Pancreas (tissue), 10 donors: ENCODE results near the gene GABARAP. TPM values are rescaled to one million over a fixed set of nuclear protein-coding genes. Genes with fewer than 3 reads are reported as not detected.
A peak's percentile ranks its signal among the peaks of the same experiment; 100 is the strongest.

Experiments
- ATAC-seq, 4 donors: fragments of 200-7000 bp; cut with Tn5 transposase; one replicate each; pipeline versions ENCODE4 v1.8.0 to v1.9.1; 2020; ENCODE audit warnings: mild to moderate bottlenecking in 4 of 4, moderate library complexity in 4 of 4
- DNase-seq, 6 donors: peaks; one replicate each; pipeline ENCODE4 v3.0.0-alpha.2; 2020
- FAIRE-seq: peaks from 2 replicates; lab custom pipeline; 2012; peaks lifted over from hg19 to GRCh38; lab: Jason Lieb, UNC
- H3K27ac ChIP-seq, 4 donors: fragments of 200-600 bp; sonication (generic); 1 replicate in 3 of 4; 2 replicates in 1 of 4; pipeline versions ENCODE4 v1.5.0 to v1.8.0; 2020
- H3K27me3 ChIP-seq, 4 donors: fragments of 200-600 bp; one replicate each; pipeline ENCODE4 v1.8.0; 2021
- H3K36me3 ChIP-seq, 3 donors: fragments of 200-600 bp; sonication (generic) in 1 of 3; one replicate each; pipeline versions ENCODE4 v1.5.0 to v1.8.0; 2020 to 2021
- H3K4me1 ChIP-seq, 3 donors: fragments of 200-600 bp; one replicate each; pipeline ENCODE4 v1.8.0; 2021
- H3K4me3 ChIP-seq, 4 donors: fragments of 200-600 bp; sonication (generic) in 2 of 4; one replicate each; pipeline versions ENCODE4 v1.5.0 to v1.8.0; 2020 to 2021
- H3K9me3 ChIP-seq, 4 donors: fragments of 200-600 bp; one replicate each; pipeline ENCODE4 v1.8.0; 2021
- CTCF ChIP-seq, 4 donors: fragments of 200-600 bp; sonication (generic) in 3 of 4; IDR thresholded peaks; one replicate each; pipeline versions ENCODE4 v1.5.0 to v1.8.0; 2021; ENCODE audit warnings: antibody characterized with exemption in 4 of 4
- WGBS, 2 donors: extraction: QIAGEN DNeasy Blood & Tissue Kit; methylation state at CpG; one replicate each; pipeline ENCODE4 v1.1.7; 2013; 5-methylcytosine and 5-hydroxymethylcytosine counted together
- intact Hi-C, 3 donors: fragments of 100-400 bp; cut with DNase I; formaldehyde crosslinking; loops; one replicate each; pipeline versions ENCODE4 v1.11.1 to v1.14.2; 2022
- polyA plus RNA-seq, 2 donors: library from polyadenylated mRNA; stranded (reverse); fragments of 200-250 nt; gene quantifications; one replicate each; pipeline ENCODE4 v1.2.3, GENCODE V29; 2013
- total RNA-seq, 6 donors: library from RNA; stranded (reverse); fragmentation: NEBNext Ultra II Directional in 4 of 6; extraction: Animal tissue kit (Norgen Biotek cat#: 25700) in 4 of 6; gene quantifications; one replicate each; pipeline versions ENCODE4 v1.2.1 to v1.2.4, GENCODE V29; 2021 to 2023
- donor health status: healthy with polysubstance abuse.
- donor health status: DM: no; HTN: no; CAD: no; lungs with moderate emphysema.
- donor health status: DM: no; HTN: no; CAD: no.
- donor health status: control.
- donor health status: control.
- donor health status: Bipolar disorder and iron deficiency.
- donor health status: DM: yes; HTN: yes; CAD: no.
- donor health status: DM: no; HTN: no; CAD: no.
- donor health status: DM: no; HTN: no; CAD: no.
- donor health status: DM: yes; HTN: yes; CAD: no.

The GABARAP gene
- total and polyA plus RNA-seq, 8 donors, result 231 to 639 (median 312) TPM

GRCh38 chr17:7216242-7217112, 25.8 kb downstream of the GABARAP start:
- DNase-seq (peak in 2 of 6 donors; percentile 36 to 50), FAIRE-seq (no peak), ATAC-seq (no peak)
- peaks cover 0 to 5% (median 0%) of the 10 kb centered on the region in 3 donors for H3K36me3 ChIP-seq
- intact Hi-C loops, result no loop called here
- H3K4me3 ChIP-seq, result peak overlapping the region in 1 of 4 donors; percentile 32
- no peaks in the 10 kb centered on the region for H3K9me3 ChIP-seq
- WGBS, 2 donors, result 36 to 43% methylated on average over 7 of the region's 7 CpGs
- peak overlapping the region in 1 of 4 donors; percentile 17 for H3K27ac ChIP-seq
- H3K4me1 ChIP-seq, result peaks cover 4 to 15% (median 8%) of the 10 kb centered on the region in 3 donors
- no peak for TF ChIP-seq CTCF (IDR thresholded peaks at IDR 0.05)
- no peaks in the 10 kb centered on the region for H3K27me3 ChIP-seq

GRCh38 chr17:7215652-7216180, 26.5 kb downstream of the GABARAP start:
- H3K27ac ChIP-seq, result no peak overlapping the region
- TF ChIP-seq CTCF (IDR thresholded peaks at IDR 0.05), result no peak
- no peak overlapping the region for H3K4me3 ChIP-seq
- intact Hi-C loops, result no loop called here
- ATAC-seq (no peak), FAIRE-seq (no peak), DNase-seq (peak in 1 of 6 donors; percentile 60)
- H3K9me3 ChIP-seq, result no peaks in the 10 kb centered on the region
- no peaks in the 10 kb centered on the region for H3K27me3 ChIP-seq
- peaks cover 0 to 7% (median under 1%) of the 10 kb centered on the region in 3 donors for H3K4me1 ChIP-seq
- WGBS, 2 donors, result 30 to 35% methylated on average over 8 to 10 of the region's 10 CpGs
- H3K36me3 ChIP-seq, result no peaks in the 10 kb centered on the region

GRCh38 chr17:7215136-7215638, 27.1 kb downstream of the GABARAP start:
- Histone ChIP-seq H3K4me3 (peak overlapping the region in 1 of 4 donors; percentile 48), H3K36me3 (no peaks in the 10 kb centered on the region), H3K9me3 (no peaks in the 10 kb centered on the region), H3K4me1 (peaks cover 0 to 5% (median 0%) of the 10 kb centered on the region in 3 donors), H3K27me3 (no peaks in the 10 kb centered on the region), H3K27ac (peak overlapping the region in 1 of 4 donors; percentile 35)
- intact Hi-C loops, result no loop called here
- peak in 1 of 4 donors; percentile 2 for TF ChIP-seq CTCF (IDR thresholded peaks at IDR 0.05)
- ATAC-seq, result no peak
- WGBS, 2 donors, result 31 to 36% methylated on average over 9 of the region's 9 CpGs
- no peak for DNase-seq
- no peak for FAIRE-seq

GRCh38 chr17:7214300-7215135, 27.7 kb downstream of the GABARAP start:
- TF ChIP-seq CTCF (IDR thresholded peaks at IDR 0.05), result peak in 2 of 4 donors; percentile 15 to 37
- ATAC-seq (peak; percentile 86 to 90 (median 88)), FAIRE-seq (peak; percentile 80), DNase-seq (peak; percentile 96 to 99 (median 98))
- Histone ChIP-seq H3K9me3 (no peaks in the 10 kb centered on the region), H3K4me3 (peak overlapping the region in 3 of 4 donors; percentile 20 to 48 (median 29)), H3K27ac (peak overlapping the region; percentile 35 to 68 (median 50)), H3K36me3 (no peaks in the 10 kb centered on the region), H3K4me1 (peaks cover 0 to 5% (median 0%) of the 10 kb centered on the region in 3 donors), H3K27me3 (no peaks in the 10 kb centered on the region)
- 1% methylated on average over 45 of the region's 45 CpGs for WGBS, 2 donors
- intact Hi-C loops, result no loop called here
